ENCODE results near the gene RIT2.
"Not testable (repeated sequence)": the region's sequence is repeated elsewhere in the genome, so short reads cannot be mapped to it uniquely, and the experiment has no call there.

RIT2 gene

GRCh38 chr18:42824178-42824577 is 291.3 kb downstream of the RIT2 start:
- DNase-seq = no peak

GRCh38 chr18:42822711-42823110 is 292.8 kb downstream of the RIT2 start:
- DNase-seq = no peak

- DNase-seq = no peak
Observed at GRCh38 chr18:42821492-42821891, 294.0 kb downstream of the RIT2 start.

GRCh38 chr18:42814618-42815017 is 300.9 kb downstream of the RIT2 start:
- no peak for DNase-seq

GRCh38 chr18:42814184-42814583 is 301.3 kb downstream of the RIT2 start:
- DNase-seq = no peak

GRCh38 chr18:42813570-42813969 is 301.9 kb downstream of the RIT2 start:
- DNase-seq = no peak

- DNase-seq = no peak
Observed at GRCh38 chr18:42807887-42808286, 307.6 kb downstream of the RIT2 start.

- no peak for DNase-seq
Observed at GRCh38 chr18:42801706-42802105, 313.8 kb downstream of the RIT2 start.

- DNase-seq = no peak
Observed at GRCh38 chr18:42798606-42799170, 316.8 kb downstream of the RIT2 start.

- not testable (repeated sequence) for DNase-seq
Observed at GRCh38 chr18:42795213-42795789, 320.2 kb downstream of the RIT2 start.

- DNase-seq = no peak
Observed at GRCh38 chr18:42792731-42793130, 322.8 kb downstream of the RIT2 start.

- no peak for DNase-seq
Observed at GRCh38 chr18:42784632-42785031, 330.9 kb downstream of the RIT2 start.

- no peak for DNase-seq
Observed at GRCh38 chr18:42782929-42783328, 332.6 kb downstream of the RIT2 start.

GRCh38 chr18:42781298-42781815 is 334.1 kb downstream of the RIT2 start:
- DNase-seq = no peak

- no peak for DNase-seq
Observed at GRCh38 chr18:42780171-42780570, 335.3 kb downstream of the RIT2 start.

GRCh38 chr18:42778445-42779042 is 336.9 kb downstream of the RIT2 start:
- no peak for DNase-seq

GRCh38 chr18:42778024-42778423 is 337.5 kb downstream of the RIT2 start:
- DNase-seq = no peak

GRCh38 chr18:42773870-42774269 is 341.6 kb downstream of the RIT2 start:
- DNase-seq = no peak

GRCh38 chr18:42771936-42772335 is 343.5 kb downstream of the RIT2 start:
- no peak for DNase-seq

- DNase-seq = no peak
Observed at GRCh38 chr18:42765302-42765701, 350.2 kb downstream of the RIT2 start.

- DNase-seq = no peak
Observed at GRCh38 chr18:42760290-42760689, 355.2 kb downstream of the RIT2 start.

GRCh38 chr18:42758852-42759251 is 356.6 kb downstream of the RIT2 start:
- DNase-seq = no peak

- no peak for DNase-seq
Observed at GRCh38 chr18:42756214-42756613, 359.3 kb downstream of the RIT2 start.

- no peak for DNase-seq
Observed at GRCh38 chr18:42752916-42753315, 362.6 kb downstream of the RIT2 start.
